KMS-11 (cell line): ENCODE results near the gene CLBA1.
"Not testable (repeated sequence)": the region's sequence is repeated elsewhere in the genome, so short reads cannot be mapped to it uniquely, and the experiment has no call there.

Experiments
- H2AFZ ChIP-seq: fragments of 200-600 bp; sonication (generic); 2 replicates; pipeline ENCODE4 v1.6.1; 2016; ENCODE audit warnings: antibody characterized with exemption, mixed run types, low read depth
- H3K27ac ChIP-seq: fragments of 200-600 bp; sonication (generic); 2 replicates; pipeline ENCODE4 v1.6.1; 2016; ENCODE audit warnings: mild to moderate bottlenecking, mixed run types
- H3K27me3 ChIP-seq: fragments of 200-600 bp; sonication (generic); 2 replicates; pipeline ENCODE4 v1.6.1; 2017; ENCODE audit warnings: mild to moderate bottlenecking, low read depth, mixed run types, moderate library complexity; ENCODE audit not compliant: insufficient read depth
- H3K36me3 ChIP-seq: fragments of 200-600 bp; sonication (generic); 2 replicates; pipeline ENCODE4 v1.6.1; 2017; ENCODE audit warnings: mild to moderate bottlenecking, mixed run types; ENCODE audit not compliant: insufficient read depth
- H3K4me1 ChIP-seq: fragments of 200-600 bp; sonication (generic); 2 replicates; pipeline ENCODE4 v1.6.1; 2016; ENCODE audit warnings: mild to moderate bottlenecking, low read depth, mixed run types; ENCODE audit not compliant: poor library complexity, severe bottlenecking
- H3K4me2 ChIP-seq: fragments of 200-600 bp; sonication (generic); 2 replicates; pipeline ENCODE4 v1.7.0; 2016; ENCODE audit warnings: mild to moderate bottlenecking, mixed run types
- H3K4me3 ChIP-seq: fragments of 200-600 bp; sonication (generic); IDR thresholded peaks from 2 replicates; pipeline ENCODE4 v1.6.1; 2017; ENCODE audit warnings: low read depth, low read length, mixed read lengths; ENCODE audit not compliant: insufficient read depth
- H3K79me2 ChIP-seq: fragments of 200-600 bp; sonication (generic); 2 replicates; pipeline ENCODE4 v1.6.1; 2016; ENCODE audit warnings: low read depth, mixed run types; ENCODE audit not compliant: insufficient read depth
- H3K9ac ChIP-seq: fragments of 200-600 bp; sonication (generic); 2 replicates; pipeline ENCODE4 v1.6.1; 2016; ENCODE audit warnings: mild to moderate bottlenecking, mixed run types
- H4K20me1 ChIP-seq: fragments of 200-600 bp; sonication (generic); 2 replicates; pipeline ENCODE4 v1.6.1; 2016; ENCODE audit warnings: mild to moderate bottlenecking, mixed run types; ENCODE audit not compliant: insufficient read depth
- CTCF ChIP-seq: fragments of 200-600 bp; sonication (generic); conservative IDR thresholded peaks from 2 replicates; pipeline ENCODE4 v1.6.1; 2017; ENCODE audit warnings: low read depth, mild to moderate bottlenecking, antibody characterized with exemption, low read length, moderate library complexity, mixed read lengths

CLBA1 gene

GRCh38 chr14:105034315-105035039, 48.9 kb downstream of the CLBA1 start:
- Histone ChIP-seq H3K79me2 (no peaks in the 10 kb centered on the region), H2AFZ (no peak overlapping the region), H3K36me3 (no peaks in the 10 kb centered on the region), H4K20me1 (no peaks in the 10 kb centered on the region), H3K27me3 (no peaks in the 10 kb centered on the region), H3K4me3 (no peak overlapping the region), H3K9ac (no peak overlapping the region), H3K4me2 (no peak overlapping the region), H3K27ac (no peak overlapping the region), H3K4me1 (no peaks in the 10 kb centered on the region)
- TF ChIP-seq CTCF = no peak

GRCh38 chr14:105035616-105036015, 50.0 kb downstream of the CLBA1 start:
- not testable (repeated sequence) for H3K4me1 ChIP-seq, H3K4me3 ChIP-seq, H3K79me2 ChIP-seq, H3K9ac ChIP-seq, H2AFZ ChIP-seq, H3K27me3 ChIP-seq, H3K36me3 ChIP-seq, H4K20me1 ChIP-seq, H3K4me2 ChIP-seq, H3K27ac ChIP-seq

GRCh38 chr14:105039458-105040205, 54.0 kb downstream of the CLBA1 start:
- Histone ChIP-seq H3K4me1 (no peaks in the 10 kb centered on the region), H3K9ac (no peak overlapping the region), H2AFZ (no peak overlapping the region), H3K27me3 (no peaks in the 10 kb centered on the region), H3K79me2 (no peaks in the 10 kb centered on the region), H3K36me3 (no peaks in the 10 kb centered on the region), H3K4me3 (no peak overlapping the region), H4K20me1 (no peaks in the 10 kb centered on the region), H3K27ac (no peak overlapping the region), H3K4me2 (no peak overlapping the region)
- no peak for TF ChIP-seq CTCF

GRCh38 chr14:105041841-105042765, 56.5 kb downstream of the CLBA1 start:
- peaks cover 4% of the 10 kb centered on the region for H3K4me1 ChIP-seq
- no peak for TF ChIP-seq CTCF
- no peak overlapping the region for H2AFZ ChIP-seq
- H3K36me3 ChIP-seq = no peaks in the 10 kb centered on the region
- no peak overlapping the region for H3K27ac ChIP-seq
- no peak overlapping the region for H3K4me3 ChIP-seq
- H3K79me2 ChIP-seq = no peaks in the 10 kb centered on the region
- H4K20me1 ChIP-seq = no peaks in the 10 kb centered on the region
- H3K9ac ChIP-seq = no peak overlapping the region
- H3K27me3 ChIP-seq = no peaks in the 10 kb centered on the region; the same call in 1 of the 2 replicates
- no peak overlapping the region for H3K4me2 ChIP-seq
